ENCODE data around the gene ADRA2B.

The ADRA2B gene

DNA sequence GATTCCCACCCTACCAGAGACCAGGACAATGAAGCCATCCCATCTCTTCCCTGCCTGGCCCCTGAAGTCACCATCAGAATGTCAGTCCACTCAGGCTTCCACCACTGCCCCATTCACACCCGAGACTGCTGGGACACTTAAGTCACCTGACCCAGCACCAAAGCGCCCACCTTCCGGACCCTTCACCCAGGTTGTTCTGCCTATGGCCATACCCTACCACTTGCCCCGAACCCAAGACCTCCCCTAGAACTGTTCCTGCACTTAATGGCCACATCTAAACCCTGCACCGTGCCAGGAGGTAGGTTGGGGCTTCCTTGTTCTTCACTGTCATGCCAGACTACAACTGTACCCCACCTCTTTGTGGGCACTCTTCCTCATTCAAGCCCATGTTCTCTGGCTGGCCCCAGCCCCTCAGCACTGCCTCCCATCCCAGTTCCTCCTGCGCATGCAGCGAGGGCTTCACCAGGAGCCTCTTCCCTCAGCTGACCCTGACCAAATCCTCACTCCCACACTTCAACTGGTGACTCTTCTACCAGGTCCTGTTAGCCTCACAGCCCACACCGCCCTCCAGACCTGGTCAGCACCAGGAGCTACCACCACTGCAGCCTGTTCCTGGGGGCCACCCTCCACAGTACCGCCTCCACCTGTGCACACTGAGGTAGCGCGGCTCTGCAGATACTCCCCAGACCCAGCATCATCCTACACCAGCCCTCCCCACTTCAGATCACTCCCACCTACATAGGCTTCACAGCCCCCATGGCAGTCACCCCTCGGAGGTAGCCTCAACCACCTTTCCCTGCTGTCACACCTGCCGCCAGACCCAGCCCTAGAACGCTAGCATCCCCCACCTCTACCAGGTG, 8.3 kb upstream of the ADRA2B start:
- Mint-ChIP-seq H3K4me3 (no peak overlapping the region), H3K4me1 (ENCODE audit: low read depth in 2 of 2) (peaks cover 6 to 14% of the 10 kb centered on the region in 2 donors), H3K9me3 (no peaks in the 10 kb centered on the region), H3K36me3 (ENCODE audit: insufficient read depth) (peaks cover 39% of the 10 kb centered on the region), H3K27ac (peak overlapping the region in 1 of 2 donors; percentile 24), H3K27me3 (peaks cover 21 to 40% of the 10 kb centered on the region in 2 donors)
- ATAC-seq (replicated peaks) = no peak
- DNase-seq = no peak

DNA sequence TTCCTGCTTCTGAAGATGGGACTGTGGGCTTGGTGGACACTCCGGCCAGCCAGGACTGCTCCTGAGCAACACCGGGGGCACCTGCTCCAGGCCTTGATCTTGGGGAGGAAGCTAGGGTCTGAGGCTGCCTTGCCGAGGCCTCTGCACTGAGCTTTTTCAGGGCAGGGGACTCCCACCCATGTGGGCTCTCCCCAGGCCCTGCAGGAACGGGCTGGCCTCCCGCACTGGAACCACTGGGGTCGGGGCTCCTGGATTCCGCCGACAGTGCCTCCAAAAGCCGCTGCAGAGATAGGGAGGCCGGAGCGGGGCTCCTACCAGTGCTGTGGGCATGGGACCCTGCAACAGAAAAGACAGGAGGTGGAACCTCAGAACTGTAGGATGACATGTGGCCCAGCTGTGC, 7.6 kb upstream of the ADRA2B start:
- DNase-seq = no peak
- ATAC-seq (replicated peaks) = no peak
- no peak overlapping the region for H3K4me3 Mint-ChIP-seq

DNA sequence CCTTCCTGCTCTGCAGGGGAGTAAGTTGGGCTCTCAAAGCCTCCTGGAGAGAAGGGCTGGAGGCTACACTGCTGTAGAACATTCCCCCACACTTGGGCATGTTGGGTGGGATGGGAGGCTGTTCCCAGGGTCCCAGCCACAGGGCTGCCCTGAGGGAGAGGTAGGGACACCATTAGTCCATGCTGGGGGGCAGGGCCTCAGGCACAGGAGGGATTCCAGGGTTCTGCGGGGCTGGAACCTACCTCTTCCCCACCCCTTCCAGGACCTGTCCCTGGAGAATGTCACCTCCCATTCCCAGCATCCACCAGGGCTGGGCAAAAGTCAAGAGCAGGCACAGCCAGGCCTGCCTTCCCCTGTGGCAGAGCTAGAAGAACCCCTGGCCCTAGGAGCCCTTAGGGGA, 6.9 kb upstream of the ADRA2B start:
- Mint-ChIP-seq H3K27me3 (peaks cover 28 to 53% of the 10 kb centered on the region in 2 donors), H3K4me1 (ENCODE audit: low read depth in 2 of 2) (peaks cover 6 to 9% of the 10 kb centered on the region in 2 donors), H3K4me3 (no peak overlapping the region), H3K27ac (no peak overlapping the region), H3K9me3 (no peaks in the 10 kb centered on the region), H3K36me3 (ENCODE audit: insufficient read depth) (peaks cover 50% of the 10 kb centered on the region)
- DNase-seq (no peak), ATAC-seq (replicated peaks) (no peak)

More for the DNA sequence above, 7.6 kb upstream of the ADRA2B start:
- Mint-ChIP-seq H3K9me3 (no peaks in the 10 kb centered on the region), H3K27ac (no peak overlapping the region), H3K4me1 (ENCODE audit: low read depth in 2 of 2) (peaks cover 4 to 9% of the 10 kb centered on the region in 2 donors), H3K27me3 (peaks cover 24 to 47% of the 10 kb centered on the region in 2 donors), H3K36me3 (ENCODE audit: insufficient read depth) (peaks cover 44% of the 10 kb centered on the region)

DNA sequence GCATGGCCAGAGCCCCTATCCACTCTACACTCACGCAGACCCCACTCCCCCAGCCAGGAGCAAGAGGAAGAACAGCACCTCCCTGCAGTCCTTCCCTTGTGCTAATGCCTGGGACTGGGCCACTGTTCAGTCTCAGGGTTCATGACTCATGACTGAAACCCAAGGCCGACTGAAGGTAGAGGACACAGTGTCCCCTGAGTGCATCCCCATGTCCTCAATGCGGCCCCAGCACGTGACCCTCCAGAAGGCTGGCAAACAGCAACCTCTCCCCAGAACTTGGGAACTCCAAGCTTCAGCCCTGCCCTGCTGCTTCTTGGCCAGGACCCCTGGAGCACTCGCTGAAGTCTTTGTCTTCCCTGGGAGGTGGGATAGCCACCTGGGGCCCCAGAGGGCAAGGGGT, 6.0 kb upstream of the ADRA2B start:
- Mint-ChIP-seq H3K4me3 (no peak overlapping the region), H3K27ac (no peak overlapping the region), H3K9me3 (no peaks in the 10 kb centered on the region), H3K36me3 (ENCODE audit: insufficient read depth) (peaks cover 59% of the 10 kb centered on the region), H3K27me3 (peaks cover 28 to 62% of the 10 kb centered on the region in 2 donors), H3K4me1 (ENCODE audit: low read depth in 2 of 2) (peaks cover 9 to 16% of the 10 kb centered on the region in 2 donors)
- ATAC-seq (replicated peaks) = no peak
- no peak for DNase-seq

DNA sequence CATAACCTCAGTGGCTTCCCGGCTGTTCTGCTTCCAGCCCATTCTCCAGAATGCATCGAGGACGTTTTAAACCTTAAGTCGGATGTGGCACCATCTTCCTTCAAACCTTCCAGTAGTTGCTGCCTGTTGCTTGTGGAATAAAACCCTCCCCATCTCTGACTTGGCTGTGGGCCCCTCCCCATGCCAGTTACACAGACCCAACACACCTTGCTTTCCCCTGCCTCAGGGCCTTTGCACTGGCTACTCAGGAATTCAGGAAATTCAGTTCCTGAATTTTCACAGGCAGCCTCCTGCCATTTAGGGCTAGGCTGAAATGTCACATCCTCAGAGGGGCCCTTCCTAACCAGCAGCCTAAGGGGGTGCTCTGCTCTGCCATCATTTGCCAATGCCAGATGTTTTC, 5.0 kb upstream of the ADRA2B start:
- peaks cover 28 to 64% of the 10 kb centered on the region in 2 donors for H3K27me3 Mint-ChIP-seq
- no peak overlapping the region for H3K4me3 Mint-ChIP-seq
- peaks cover 62% of the 10 kb centered on the region for H3K36me3 Mint-ChIP-seq (ENCODE audit: insufficient read depth)
- no peaks in the 10 kb centered on the region for H3K9me3 Mint-ChIP-seq
- DNase-seq = no peak
- peaks cover 13 to 16% of the 10 kb centered on the region in 2 donors for H3K4me1 Mint-ChIP-seq (ENCODE audit: low read depth in 2 of 2)
- no peak for ATAC-seq (replicated peaks)
- peak overlapping the region in 1 of 2 donors; percentile 70 for H3K27ac Mint-ChIP-seq

DNA sequence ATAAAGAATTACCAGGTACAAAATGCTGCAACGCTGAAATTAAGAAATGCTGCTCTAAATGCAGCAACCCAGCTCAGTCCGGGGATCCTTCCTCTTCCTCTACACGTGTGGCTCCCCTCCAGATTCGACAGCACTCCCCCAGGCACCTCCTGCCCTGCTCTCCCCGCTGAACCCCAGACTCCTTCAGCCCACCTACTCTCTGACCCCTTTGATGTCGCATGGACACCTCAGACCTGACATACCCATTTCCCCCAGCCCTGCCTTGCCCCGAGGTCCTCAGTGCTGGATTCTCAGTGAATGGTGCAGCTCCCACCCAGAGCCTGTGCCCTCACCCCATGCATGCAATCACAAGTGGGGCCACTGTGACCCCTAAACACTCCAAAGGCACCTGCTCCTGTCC, 4.6 kb upstream of the ADRA2B start:
- Mint-ChIP-seq H3K36me3 (ENCODE audit: insufficient read depth) (peaks cover 67% of the 10 kb centered on the region), H3K9me3 (no peaks in the 10 kb centered on the region), H3K4me3 (no peak overlapping the region), H3K27me3 (peaks cover 28 to 65% of the 10 kb centered on the region in 2 donors), H3K27ac (peak overlapping the region in 1 of 2 donors; percentile 70), H3K4me1 (ENCODE audit: low read depth in 2 of 2) (peaks cover 15 to 16% of the 10 kb centered on the region in 2 donors)
- ATAC-seq (replicated peaks) (no peak), DNase-seq (no peak)

DNA sequence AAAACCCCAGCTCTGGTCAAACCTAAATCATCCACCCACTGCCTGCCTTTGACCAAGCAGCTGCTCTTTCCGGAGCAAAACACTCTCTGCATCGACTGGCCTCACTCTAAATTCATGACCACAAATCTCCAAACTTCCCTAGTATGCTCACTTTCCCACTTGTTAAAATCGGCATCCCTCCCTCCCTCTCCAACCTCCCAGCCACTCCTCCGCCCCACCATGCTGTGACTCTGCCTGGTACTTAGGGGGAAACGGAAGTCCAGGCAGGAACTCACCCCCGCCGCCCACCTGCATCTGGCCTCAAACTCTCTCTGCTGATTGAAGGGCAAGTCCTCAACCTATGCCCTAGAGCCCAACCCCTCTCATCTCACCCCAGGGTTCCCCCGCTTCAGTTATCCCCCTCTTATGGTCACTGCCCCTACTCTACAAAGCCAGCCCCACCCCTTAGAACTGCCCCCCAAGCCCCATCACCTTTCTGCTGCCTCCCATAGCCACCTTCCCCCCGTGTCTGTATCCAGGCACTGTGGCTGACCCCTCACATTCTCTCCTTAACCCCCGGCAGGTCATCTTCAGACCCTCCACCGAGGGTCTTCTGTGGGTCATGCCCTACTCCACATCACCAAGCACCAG, 3.8 kb upstream of the ADRA2B start:
- peaks cover 34 to 73% of the 10 kb centered on the region in 2 donors for H3K27me3 Mint-ChIP-seq
- no peak for DNase-seq
- no peak overlapping the region for H3K4me3 Mint-ChIP-seq
- H3K4me1 Mint-ChIP-seq (ENCODE audit: low read depth in 2 of 2) = peaks cover 21 to 23% of the 10 kb centered on the region in 2 donors
- H3K36me3 Mint-ChIP-seq (ENCODE audit: insufficient read depth) = peaks cover 75% of the 10 kb centered on the region
- ATAC-seq (replicated peaks) = no peak
- peak overlapping the region in 1 of 2 donors; percentile 68 for H3K27ac Mint-ChIP-seq
- no peaks in the 10 kb centered on the region for H3K9me3 Mint-ChIP-seq

DNA sequence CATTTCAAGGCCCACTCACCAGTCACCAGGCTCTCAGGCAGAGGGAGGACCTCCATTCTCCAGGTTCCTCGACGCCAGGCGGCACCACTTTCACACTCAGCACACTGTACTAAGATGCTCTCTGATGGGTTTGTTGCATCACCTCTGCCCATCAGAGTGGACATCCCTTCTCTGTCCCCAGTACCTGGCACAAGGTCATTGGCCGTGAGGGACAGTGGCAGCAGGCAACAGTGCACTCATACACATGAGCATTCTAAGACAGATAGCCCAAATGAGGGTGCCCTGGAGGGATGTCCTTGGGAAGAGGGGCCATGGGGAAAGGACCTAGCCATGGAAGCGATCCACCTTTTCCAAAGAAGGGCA, 3.0 kb upstream of the ADRA2B start:
- peak overlapping the region in 1 of 2 donors; percentile 74 for H3K27ac Mint-ChIP-seq
- no peak overlapping the region for H3K4me3 Mint-ChIP-seq
- ATAC-seq (replicated peaks) = no peak
- peaks cover 21 to 23% of the 10 kb centered on the region in 2 donors for H3K4me1 Mint-ChIP-seq (ENCODE audit: low read depth in 2 of 2)
- no peak for DNase-seq
- peaks cover 70% of the 10 kb centered on the region for H3K36me3 Mint-ChIP-seq (ENCODE audit: insufficient read depth)
- H3K9me3 Mint-ChIP-seq = no peaks in the 10 kb centered on the region
- peaks cover 36 to 64% of the 10 kb centered on the region in 2 donors for H3K27me3 Mint-ChIP-seq

DNA sequence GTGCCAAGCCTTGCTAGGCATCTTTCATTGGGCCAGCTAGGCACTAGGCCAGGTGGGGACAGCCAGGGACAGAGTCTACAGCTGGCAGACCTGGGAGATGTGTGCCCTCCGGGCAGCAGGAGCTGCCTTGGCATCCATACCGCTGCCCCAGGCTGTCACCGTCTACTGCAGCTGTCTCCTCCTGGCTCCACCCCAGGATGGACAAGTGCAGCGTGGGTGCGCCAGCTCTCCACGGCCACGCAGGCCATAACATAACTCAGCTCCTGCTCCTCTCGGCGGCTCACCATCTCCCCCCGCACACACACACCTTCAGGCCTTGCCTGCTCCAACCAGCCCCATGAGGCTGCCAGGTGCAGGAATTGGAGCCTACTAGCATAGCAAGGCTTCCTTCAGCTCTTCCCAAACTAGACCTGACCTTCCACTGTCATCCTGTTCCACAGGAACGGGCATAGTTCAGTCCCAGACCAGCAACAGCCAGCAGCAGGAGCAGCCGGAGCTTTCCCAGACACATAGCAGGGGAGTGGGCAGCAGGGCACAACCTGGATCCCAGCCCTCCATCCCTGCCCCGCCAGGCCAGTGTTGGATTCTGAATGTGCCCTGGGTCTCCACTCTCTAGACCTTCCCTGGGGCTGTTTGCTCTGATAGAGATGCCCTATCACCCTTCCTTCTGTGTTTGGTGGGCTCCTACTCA, 2.5 kb upstream of the ADRA2B start:
- ATAC-seq (replicated peaks) = no peak
- H3K27me3 Mint-ChIP-seq = peaks cover 36 to 63% of the 10 kb centered on the region in 2 donors
- H3K9me3 Mint-ChIP-seq = no peaks in the 10 kb centered on the region
- H3K27ac Mint-ChIP-seq = peak overlapping the region in 1 of 2 donors; percentile 89
- peaks cover 65% of the 10 kb centered on the region for H3K36me3 Mint-ChIP-seq (ENCODE audit: insufficient read depth)
- peak overlapping the region in 1 of 2 donors; percentile 42 for H3K4me3 Mint-ChIP-seq
- H3K4me1 Mint-ChIP-seq (ENCODE audit: low read depth in 2 of 2) = peaks cover 21 to 23% of the 10 kb centered on the region in 2 donors
- DNase-seq = no peak

DNA sequence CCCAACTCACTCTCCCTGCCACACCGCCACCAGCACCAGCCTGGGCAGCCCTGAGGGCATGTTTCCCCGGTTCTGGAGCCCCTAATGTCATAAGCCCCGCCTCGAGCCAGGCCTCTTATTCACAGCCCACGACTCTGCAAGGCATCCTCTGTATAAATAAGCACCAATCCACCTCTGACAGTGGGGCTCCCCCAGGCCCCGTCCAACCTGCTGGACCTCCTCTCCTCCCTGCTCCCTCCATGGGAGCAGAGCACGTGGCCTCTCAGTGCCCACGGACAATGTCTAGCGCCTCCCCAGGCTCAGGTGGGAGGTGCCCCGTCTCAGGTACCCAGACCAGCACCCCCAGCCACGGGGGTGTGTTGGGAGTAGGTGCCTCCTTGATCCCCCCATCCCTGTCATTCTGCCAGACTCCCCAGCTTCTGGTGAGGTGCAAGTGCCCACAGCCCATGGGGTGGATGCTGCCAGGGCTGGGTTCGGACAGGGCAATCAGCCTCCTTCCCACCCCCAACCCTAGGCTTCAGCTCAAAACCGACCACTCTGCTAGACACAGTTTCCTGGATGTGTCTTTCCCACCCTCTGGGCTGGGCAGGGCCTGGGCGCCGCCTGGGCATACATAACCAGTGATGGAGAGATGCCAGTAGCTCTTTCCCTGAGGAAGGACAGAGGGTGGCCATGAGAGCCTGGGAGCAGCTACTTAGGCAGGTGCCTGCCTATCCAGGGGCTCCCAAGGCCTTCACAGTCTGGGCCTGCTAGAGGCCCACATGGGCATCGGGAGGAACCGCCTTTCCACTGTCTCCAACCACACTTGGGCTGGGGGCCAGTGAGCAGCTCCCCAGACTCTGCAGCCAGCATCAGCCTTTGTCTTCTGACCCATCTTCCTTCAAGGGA, 1.6 kb upstream of the ADRA2B start:
- H3K27me3 Mint-ChIP-seq = peaks cover 36 to 63% of the 10 kb centered on the region in 2 donors
- ATAC-seq (replicated peaks) (no peak), DNase-seq (no peak)
- peak overlapping the region; percentile 67 to 75 for H3K4me3 Mint-ChIP-seq
- H3K9me3 Mint-ChIP-seq = no peaks in the 10 kb centered on the region
- peaks cover 21 to 23% of the 10 kb centered on the region in 2 donors for H3K4me1 Mint-ChIP-seq (ENCODE audit: low read depth in 2 of 2)
- H3K27ac Mint-ChIP-seq = peak overlapping the region in 1 of 2 donors; percentile 89
- peaks cover 57% of the 10 kb centered on the region for H3K36me3 Mint-ChIP-seq (ENCODE audit: insufficient read depth)

DNA sequence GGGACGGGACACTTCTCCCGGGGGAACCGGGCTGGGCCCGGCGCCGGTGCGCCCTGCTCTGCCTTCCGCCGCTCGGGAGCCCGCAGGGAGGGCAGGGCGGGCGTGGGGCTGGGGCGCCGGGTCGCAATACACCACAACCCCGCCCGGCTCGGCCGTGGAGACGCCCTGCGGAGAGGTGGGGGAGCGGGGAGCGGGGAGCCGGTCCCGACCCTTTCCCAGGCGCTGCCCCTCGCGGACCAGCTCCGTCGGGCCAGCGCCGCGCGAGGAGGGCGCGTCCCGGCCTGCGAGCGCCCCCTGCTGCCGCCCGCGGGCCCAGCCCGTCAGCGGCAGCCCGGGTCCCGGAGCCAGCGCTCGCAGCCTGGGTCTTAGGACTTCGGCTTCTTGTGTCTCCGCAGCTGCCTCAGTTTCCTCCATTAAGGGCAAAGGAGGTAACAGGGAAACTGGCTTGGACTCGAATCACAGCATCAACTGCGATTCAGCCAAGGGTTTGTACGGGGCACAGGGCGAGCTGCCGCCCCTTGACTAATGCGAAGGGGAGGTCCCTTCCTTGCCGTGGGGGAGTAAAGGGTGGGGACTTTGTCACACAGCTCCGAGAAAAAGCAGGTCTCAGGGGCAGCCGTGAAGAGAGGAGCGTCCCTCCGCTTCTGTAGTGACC, 635 bp upstream of the ADRA2B start:
- Mint-ChIP-seq H3K9me3 (no peaks in the 10 kb centered on the region), H3K36me3 (ENCODE audit: insufficient read depth) (peaks cover 53% of the 10 kb centered on the region), H3K27me3 (peaks cover 36 to 57% of the 10 kb centered on the region in 2 donors), H3K4me3 (peak overlapping the region; percentile 67 to 75), H3K27ac (peak overlapping the region in 1 of 2 donors; percentile 89), H3K4me1 (ENCODE audit: low read depth in 2 of 2) (peaks cover 21 to 23% of the 10 kb centered on the region in 2 donors)
- ATAC-seq (replicated peaks) (peak; percentile 76), DNase-seq (peak; percentile 44 to 68 (median 66))

Data from effector memory CD8-positive, alpha-beta T cell (primary cell).